GM21529 (cell line): Measurements from ENCODE around the gene RBFOX2.
"Not testable (repeated sequence)": the region's sequence is repeated elsewhere in the genome, so short reads cannot be mapped to it uniquely, and the experiment has no call there.

Source experiments
- ATAC-seq: cut with Tn5 transposase; IDR thresholded peaks from one replicate; pipeline ENCODE4 v1.9.1; 2021; ENCODE audit not compliant: unreplicated experiment

Gene RBFOX2

DNA sequence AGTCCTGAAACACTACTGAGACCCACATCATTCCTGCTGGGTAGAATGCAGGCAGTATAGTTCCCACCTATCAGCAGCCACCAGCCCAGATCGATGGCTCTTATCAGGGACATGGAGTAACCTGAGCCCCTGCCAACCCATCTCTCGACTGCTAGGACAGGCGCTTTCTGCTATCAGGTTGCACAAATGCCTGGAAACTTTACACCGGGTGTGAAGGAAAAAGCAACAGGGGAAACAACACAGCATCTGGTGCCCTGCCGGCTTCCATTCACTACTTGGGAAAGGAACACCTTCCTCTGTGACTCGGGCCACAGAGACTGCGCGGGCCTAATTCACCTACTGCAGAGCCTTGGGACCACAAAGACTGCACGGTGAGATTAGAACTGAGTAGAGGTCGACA is 18.5 kb downstream of the RBFOX2 start:
- no peak for ATAC-seq

GRCh38 chr22:36009085-36009484 is 19.5 kb downstream of the RBFOX2 start:
- ATAC-seq, result no peak

DNA sequence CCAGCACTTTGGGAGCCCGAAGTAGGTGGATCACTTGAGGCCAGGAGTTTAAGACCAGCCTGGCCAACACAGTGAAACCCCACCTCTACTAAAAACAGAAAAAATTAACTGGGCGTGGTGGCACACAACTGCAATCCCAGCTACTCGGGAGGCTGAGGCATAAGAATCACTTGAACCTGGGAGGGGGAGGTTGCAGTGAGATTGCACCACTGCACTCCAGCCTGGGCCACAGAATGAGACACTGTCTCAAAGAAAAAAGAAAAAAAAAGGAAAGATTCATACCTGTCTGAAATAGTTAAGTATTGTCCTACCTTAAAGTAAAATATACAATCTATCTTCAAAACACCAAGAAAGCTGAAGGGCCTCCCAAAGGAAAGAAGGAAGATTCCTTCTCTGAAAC is 20.1 kb downstream of the RBFOX2 start:
- ATAC-seq, result no peak

DNA sequence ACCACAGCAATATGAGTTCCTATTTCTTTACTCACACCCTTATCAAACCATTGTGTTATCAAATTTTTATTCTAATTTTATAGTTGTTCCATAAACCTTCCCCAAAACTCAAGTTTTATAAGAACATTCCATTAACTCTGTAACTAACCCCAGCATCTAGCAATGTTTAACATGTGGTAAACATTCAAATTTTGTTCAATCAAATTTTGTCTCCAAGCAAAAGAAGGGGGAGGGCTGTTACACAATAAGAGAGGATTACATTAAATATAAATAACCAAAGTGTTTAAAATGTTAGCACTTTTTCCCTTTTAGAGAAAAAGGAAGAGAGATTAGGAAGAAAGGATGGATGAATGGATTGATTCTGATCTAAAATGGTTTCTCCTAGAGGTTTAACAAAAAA is 20.5 kb downstream of the RBFOX2 start:
- ATAC-seq, result no peak

- no peak for ATAC-seq
These were observed 24.5 kb downstream of the RBFOX2 start for GRCh38 chr22:36003972-36004674.

GRCh38 chr22:36002718-36003260 is 25.8 kb downstream of the RBFOX2 start:
- no peak for ATAC-seq

DNA sequence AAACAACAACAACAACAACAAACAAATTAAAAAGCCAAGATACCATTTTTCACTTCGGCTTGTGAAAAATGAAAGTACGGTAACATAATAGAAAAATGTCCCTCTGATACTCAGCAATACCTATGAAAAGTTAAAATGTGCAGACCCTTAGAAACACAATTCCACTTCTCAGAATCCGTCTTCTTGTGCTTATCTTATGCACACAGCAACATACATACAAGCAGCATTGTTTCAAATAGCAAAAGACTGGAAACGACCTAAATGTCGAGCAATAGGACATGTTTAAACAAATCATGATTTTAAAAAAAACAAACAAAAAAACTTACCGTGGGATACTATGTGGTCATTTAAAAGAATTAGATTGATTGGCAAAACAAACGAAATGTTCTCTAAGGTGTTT is 26.5 kb downstream of the RBFOX2 start:
- ATAC-seq, result no peak

- ATAC-seq, result no peak
These were observed 29.9 kb downstream of the RBFOX2 start for GRCh38 chr22:35998748-35999147.

- ATAC-seq, result no peak
These were observed 31.2 kb downstream of the RBFOX2 start for GRCh38 chr22:35997438-35997837.

- ATAC-seq, result no peak
These were observed 32.0 kb downstream of the RBFOX2 start for GRCh38 chr22:35996596-35996995.

DNA sequence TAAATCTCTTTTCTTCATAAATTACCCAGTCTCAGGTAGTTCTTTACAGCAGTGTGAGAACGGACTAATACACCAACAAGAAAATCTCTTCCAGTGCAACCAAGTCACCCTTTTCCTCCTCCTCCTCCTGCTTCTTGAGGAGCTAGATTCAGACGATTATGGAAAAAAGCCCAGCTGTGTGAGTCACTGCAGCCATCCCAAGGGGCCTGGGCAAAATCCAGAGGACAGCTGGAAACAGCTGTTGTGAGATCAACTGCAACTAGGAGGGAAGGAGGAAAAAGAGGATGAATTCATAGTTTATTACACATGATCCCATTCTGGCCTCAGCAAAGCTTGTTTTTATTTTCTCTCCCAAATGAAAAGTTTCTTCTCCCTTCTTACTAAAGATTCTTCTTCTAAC is 32.9 kb downstream of the RBFOX2 start:
- ATAC-seq, result no peak

- ATAC-seq, result no peak
These were observed 33.3 kb downstream of the RBFOX2 start for GRCh38 chr22:35995348-35995747.

DNA sequence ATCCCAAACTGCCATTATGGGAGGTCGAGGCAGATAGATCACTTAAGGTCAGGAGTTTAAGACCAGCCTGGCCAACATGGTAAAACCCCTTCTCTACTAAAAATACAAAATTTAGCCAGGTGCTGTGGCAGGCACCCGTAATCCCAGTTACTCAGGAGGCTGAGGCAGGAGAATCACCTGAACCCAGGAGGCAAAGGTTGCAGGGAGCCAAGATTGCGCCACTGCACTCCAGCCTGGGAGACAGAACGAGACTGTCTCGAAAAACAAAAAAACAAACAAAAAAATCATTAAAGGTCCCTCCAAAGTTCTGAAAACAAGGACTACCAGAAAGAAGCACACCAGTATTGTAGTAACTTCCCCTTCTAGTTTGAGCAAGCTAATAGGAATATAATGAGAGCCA is 34.9 kb downstream of the RBFOX2 start:
- not testable (repeated sequence) for ATAC-seq

GRCh38 chr22:35993048-35993714 is 35.4 kb downstream of the RBFOX2 start:
- no peak for ATAC-seq

DNA sequence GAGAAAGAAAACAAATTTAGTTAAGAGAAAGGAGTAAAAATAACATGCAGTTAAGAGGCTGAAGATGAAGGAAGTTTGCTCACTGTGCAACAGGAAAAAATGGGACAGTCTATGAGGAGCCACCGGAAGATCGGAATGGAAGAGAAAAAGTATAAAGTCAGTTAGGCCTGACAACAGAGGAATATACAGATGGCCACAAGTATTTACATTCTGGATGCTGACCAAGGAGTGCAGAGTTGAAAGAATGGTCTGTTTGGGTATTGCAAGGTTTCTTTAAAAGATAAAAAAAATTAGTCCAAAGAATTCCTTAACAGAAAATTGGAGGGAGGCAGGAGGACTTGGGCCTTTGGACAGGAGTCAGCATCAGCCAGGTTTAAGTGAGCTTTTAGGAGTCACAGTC is 37.5 kb downstream of the RBFOX2 start:
- ATAC-seq, result no peak

GRCh38 chr22:35988030-35988429 is 40.6 kb downstream of the RBFOX2 start:
- ATAC-seq, result no peak

GRCh38 chr22:35987487-35987886 is 41.1 kb downstream of the RBFOX2 start:
- no peak for ATAC-seq

DNA sequence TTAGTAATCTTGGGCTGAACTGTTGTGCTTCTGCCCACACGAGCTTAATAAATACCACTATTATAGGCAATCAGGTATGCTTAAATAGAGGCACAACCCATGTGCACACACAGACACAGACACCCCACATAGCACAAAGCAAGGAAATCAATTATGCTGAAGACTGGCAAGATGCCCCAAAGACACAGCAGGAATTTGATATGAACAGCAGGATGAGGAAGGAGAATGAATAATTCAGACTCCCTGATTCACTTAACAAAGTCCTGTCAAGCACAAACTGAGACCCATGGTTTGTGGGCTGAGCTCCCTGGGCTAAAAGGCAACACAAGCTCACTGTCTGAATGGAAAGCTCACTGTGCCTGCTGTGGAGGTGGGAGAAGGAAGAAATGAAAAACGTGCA is 42.5 kb downstream of the RBFOX2 start:
- ATAC-seq, result no peak

DNA sequence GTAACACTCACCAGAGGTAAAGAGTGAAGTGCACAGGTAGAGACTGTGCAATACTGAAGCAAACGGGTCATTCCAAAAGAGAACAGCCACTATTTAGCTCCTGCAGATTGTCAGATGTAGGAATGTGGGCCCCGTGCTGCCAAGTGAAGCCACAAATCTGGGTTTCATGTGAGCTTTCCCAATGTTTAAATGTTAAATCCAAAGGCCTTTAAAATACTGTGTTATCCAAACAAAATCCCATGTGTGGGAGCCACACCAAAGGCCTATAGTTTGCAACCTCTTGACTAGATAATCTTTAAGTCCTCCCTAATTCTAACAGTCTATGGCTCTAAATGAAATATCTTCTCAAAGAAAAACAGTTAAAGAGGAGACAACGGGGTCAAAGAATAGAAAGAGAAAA is 43.3 kb downstream of the RBFOX2 start:
- no peak for ATAC-seq

DNA sequence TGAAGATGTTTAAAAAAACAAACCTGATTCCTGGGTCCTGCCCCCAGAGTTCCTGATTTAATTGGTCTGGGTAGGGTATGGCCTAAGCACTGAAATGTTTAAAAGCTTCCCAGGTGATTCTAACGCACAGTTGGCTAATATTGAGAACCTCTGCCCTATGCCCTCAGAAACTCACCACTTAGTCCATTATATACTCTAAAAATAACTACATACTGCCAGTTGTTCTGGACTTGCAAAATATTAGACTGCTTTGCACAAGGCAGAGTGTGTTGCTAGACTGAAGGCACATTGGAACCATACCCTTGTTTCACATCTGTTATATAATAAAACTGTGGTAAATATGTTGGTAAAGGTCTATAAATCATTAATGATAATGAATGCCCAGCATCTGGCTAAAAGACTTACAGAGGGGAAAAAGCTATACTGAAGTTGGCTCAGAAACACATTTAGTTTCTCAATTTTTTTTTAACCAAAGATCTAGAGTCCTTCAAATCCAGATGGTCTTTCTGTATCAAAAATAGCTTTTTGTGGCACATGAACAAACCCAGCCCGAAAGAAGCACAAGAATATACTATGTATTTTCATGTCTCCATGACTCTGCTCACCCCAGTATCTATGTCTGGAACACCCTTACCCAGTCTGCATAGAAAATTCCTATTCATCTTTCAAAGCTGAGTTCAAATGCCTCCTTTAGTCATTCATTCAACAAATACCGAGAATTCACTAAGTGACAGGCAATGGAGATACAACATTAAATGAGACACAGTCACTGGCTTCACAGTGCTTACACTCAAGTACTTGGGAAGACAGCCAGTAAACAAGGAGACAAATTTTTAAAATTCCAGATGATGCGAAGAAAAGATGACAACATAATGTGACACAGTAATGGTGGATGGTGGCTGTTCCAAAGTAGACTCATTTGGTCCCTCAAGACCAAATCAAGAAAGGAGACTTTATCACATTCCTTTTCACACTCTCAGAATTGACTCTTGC is 44.1 kb downstream of the RBFOX2 start:
- no peak for ATAC-seq

- no peak for ATAC-seq
These were observed 46.7 kb downstream of the RBFOX2 start for GRCh38 chr22:35981900-35982299.
